DOHH2 (cell line): Measurements from ENCODE around the gene PPIL3.

Experiments
- H3F3A ChIP-seq: fragments of 200-600 bp; sonication (generic), shearing (Covaris generic); 2 replicates; pipeline ENCODE4 v1.6.0; 2016; ENCODE audit warnings: antibody characterized with exemption, mild to moderate bottlenecking; ENCODE audit not compliant: control insufficient read depth, insufficient read depth
- H3K27ac ChIP-seq: fragments of 200-600 bp; sonication (generic); 2 replicates; pipeline ENCODE4 v1.5.1; 2014; ENCODE audit warnings: low read depth, mild to moderate bottlenecking, low read length, moderate library complexity
- H3K27me3 ChIP-seq: fragments of 200-600 bp; sonication (generic); 2 replicates; pipeline ENCODE4 v1.6.1; 2014; ENCODE audit warnings: mild to moderate bottlenecking, low read length, mixed read lengths; ENCODE audit not compliant: control insufficient read depth
- H3K36me3 ChIP-seq: fragments of 200-600 bp; sonication (generic); 2 replicates; pipeline ENCODE4 v1.6.1; 2014; ENCODE audit warnings: mild to moderate bottlenecking, low read length, moderate library complexity, mixed read lengths; ENCODE audit not compliant: control insufficient read depth
- H3K4me1 ChIP-seq: fragments of 200-600 bp; sonication (generic); 2 replicates; pipeline ENCODE4 v1.6.1; 2014; ENCODE audit warnings: mild to moderate bottlenecking, low read length, mixed read lengths; ENCODE audit not compliant: control insufficient read depth
- H3K4me2 ChIP-seq: fragments of 200-600 bp; sonication (generic); 2 replicates; pipeline ENCODE4 v1.6.0; 2014; ENCODE audit warnings: mild to moderate bottlenecking, low read length, moderate library complexity
- H3K4me3 ChIP-seq: fragments of 200-600 bp; sonication (generic); 2 replicates; pipeline ENCODE4 v1.5.1; 2014; ENCODE audit warnings: mild to moderate bottlenecking, low read length, mixed read lengths
- H3K79me2 ChIP-seq: fragments of 200-600 bp; sonication (generic); 2 replicates; pipeline ENCODE4 v1.6.1; 2014; ENCODE audit warnings: mild to moderate bottlenecking, low read length, mixed read lengths; ENCODE audit not compliant: control insufficient read depth
- H3K9me2 ChIP-seq: fragments of 200-600 bp; sonication (generic); replicated peaks from 2 replicates; pipeline ENCODE4 v1.6.1; 2014; ENCODE audit warnings: mild to moderate bottlenecking, low read length, mixed read lengths; ENCODE audit not compliant: control insufficient read depth
- H3K9me3 ChIP-seq: fragments of 200-600 bp; sonication (generic); 2 replicates; pipeline ENCODE4 v1.6.1; 2014; ENCODE audit warnings: antibody characterized with exemption, low read length, mixed read lengths; ENCODE audit not compliant: control insufficient read depth, insufficient read depth
- H4K20me1 ChIP-seq: fragments of 200-600 bp; sonication (generic); 2 replicates; pipeline ENCODE4 v1.6.0; 2014; ENCODE audit warnings: low read depth, mild to moderate bottlenecking, antibody characterized with exemption, low read length, moderate library complexity; ENCODE audit not compliant: control insufficient read depth, insufficient read depth
- CTCF ChIP-seq: fragments of 200-600 bp; sonication (generic); IDR thresholded peaks from one replicate; pipeline ENCODE4 v1.5.1; 2014; ENCODE audit warnings: antibody characterized with exemption, mild to moderate bottlenecking, low read depth, low read length; ENCODE audit not compliant: poor library complexity, severe bottlenecking
- EZH2phosphoT487 ChIP-seq: fragments of 200-600 bp; sonication (generic); IDR thresholded peaks from 2 replicates; pipeline ENCODE4 v1.6.1; 2017; ENCODE audit warnings: borderline replicate concordance, mild to moderate bottlenecking, antibody characterized with exemption, low read length, moderate library complexity, mixed read lengths

PPIL3 gene

GRCh38 chr2:200863782-200864175 lies 25.1 kb downstream of the PPIL3 start:
- Histone ChIP-seq H3K79me2 (peaks cover 58% of the 10 kb centered on the region), H3K4me1 (peaks cover 30% of the 10 kb centered on the region), H3K9me3 (no peaks in the 10 kb centered on the region), H4K20me1 (peaks cover 25% of the 10 kb centered on the region), H3K36me3 (peaks cover 56% of the 10 kb centered on the region), H3F3A (peaks cover 26% of the 10 kb centered on the region), H3K9me2 (no peaks in the 10 kb centered on the region), H3K4me2 (peak overlapping the region; percentile 87), H3K27me3 (no peaks in the 10 kb centered on the region), H3K27ac (peak overlapping the region; percentile 88), H3K4me3 (peak overlapping the region; percentile 98)
- TF ChIP-seq CTCF, result no peak

GRCh38 chr2:200862532-200863000 lies 26.3 kb downstream of the PPIL3 start:
- H3K27ac ChIP-seq, result peak overlapping the region; percentile 88
- H3K4me2 ChIP-seq, result peak overlapping the region; percentile 87
- peaks cover 68% of the 10 kb centered on the region for H3K36me3 ChIP-seq
- H3K4me3 ChIP-seq, result peak overlapping the region; percentile 98
- H3K4me1 ChIP-seq, result peaks cover 25% of the 10 kb centered on the region
- peaks cover 29% of the 10 kb centered on the region for H4K20me1 ChIP-seq
- H3K9me3 ChIP-seq, result no peaks in the 10 kb centered on the region
- no peaks in the 10 kb centered on the region for H3K27me3 ChIP-seq
- no peak for TF ChIP-seq CTCF
- no peak for TF ChIP-seq EZH2phosphoT487
- peaks cover 70% of the 10 kb centered on the region for H3K79me2 ChIP-seq
- H3K9me2 ChIP-seq, result no peaks in the 10 kb centered on the region
- peaks cover 29% of the 10 kb centered on the region for H3F3A ChIP-seq

- Histone ChIP-seq H3K36me3 (peaks cover 77% of the 10 kb centered on the region), H3K9me2 (no peaks in the 10 kb centered on the region), H4K20me1 (peaks cover 33% of the 10 kb centered on the region), H3K4me1 (peaks cover 21% of the 10 kb centered on the region), H3K27me3 (no peaks in the 10 kb centered on the region), H3F3A (peaks cover 32% of the 10 kb centered on the region), H3K79me2 (peaks cover 79% of the 10 kb centered on the region), H3K27ac (peak overlapping the region; percentile 4; the same call in 1 of the 2 replicates), H3K4me3 (peak overlapping the region; percentile 98), H3K9me3 (no peaks in the 10 kb centered on the region), H3K4me2 (peak overlapping the region; percentile 87)
- TF ChIP-seq EZH2phosphoT487 (no peak), CTCF (no peak)
These were observed 27.2 kb downstream of the PPIL3 start for GRCh38 chr2:200861617-200862155.
